ENCODE data around the gene CALCOCO1. TPM values are rescaled to one million over a fixed set of nuclear protein-coding genes. Genes with fewer than 3 reads are reported as not detected.

The CALCOCO1 gene
- total and polyA plus RNA-seq, 3 donors from 2014 or later, result 120 to 167 (median 121) TPM

GRCh38 chr12:53729644-53730043 is 2.4 kb upstream of the CALCOCO1 start:
- no peak overlapping the region for H3K27ac ChIP-seq
- peaks cover 14% of the 10 kb centered on the region for H3K4me1 ChIP-seq
- no peak for DNase-seq
- H3K27me3 ChIP-seq, result no peaks in the 10 kb centered on the region
- no peaks in the 10 kb centered on the region for H3K9me3 ChIP-seq
- TF ChIP-seq POLR2A (IDR thresholded peaks at IDR 0.05), result no peak
- TF ChIP-seq, protein P1, sequence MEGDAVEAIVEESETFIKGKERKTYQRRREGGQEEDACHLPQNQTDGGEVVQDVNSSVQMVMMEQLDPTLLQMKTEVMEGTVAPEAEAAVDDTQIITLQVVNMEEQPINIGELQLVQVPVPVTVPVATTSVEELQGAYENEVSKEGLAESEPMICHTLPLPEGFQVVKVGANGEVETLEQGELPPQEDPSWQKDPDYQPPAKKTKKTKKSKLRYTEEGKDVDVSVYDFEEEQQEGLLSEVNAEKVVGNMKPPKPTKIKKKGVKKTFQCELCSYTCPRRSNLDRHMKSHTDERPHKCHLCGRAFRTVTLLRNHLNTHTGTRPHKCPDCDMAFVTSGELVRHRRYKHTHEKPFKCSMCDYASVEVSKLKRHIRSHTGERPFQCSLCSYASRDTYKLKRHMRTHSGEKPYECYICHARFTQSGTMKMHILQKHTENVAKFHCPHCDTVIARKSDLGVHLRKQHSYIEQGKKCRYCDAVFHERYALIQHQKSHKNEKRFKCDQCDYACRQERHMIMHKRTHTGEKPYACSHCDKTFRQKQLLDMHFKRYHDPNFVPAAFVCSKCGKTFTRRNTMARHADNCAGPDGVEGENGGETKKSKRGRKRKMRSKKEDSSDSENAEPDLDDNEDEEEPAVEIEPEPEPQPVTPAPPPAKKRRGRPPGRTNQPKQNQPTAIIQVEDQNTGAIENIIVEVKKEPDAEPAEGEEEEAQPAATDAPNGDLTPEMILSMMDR (IDR thresholded peaks at IDR 0.05), result no peak
- intact Hi-C loops (cut with DNase I; ENCODE audit: low total_unique reads), result no loop called here
- no peak overlapping the region for H3K4me3 ChIP-seq
- H3K36me3 ChIP-seq (ENCODE audit: low read depth, missing control alignments), result no peaks in the 10 kb centered on the region

GRCh38 chr12:53728206-53728605 is 954 bp upstream of the CALCOCO1 start:
- no peaks in the 10 kb centered on the region for H3K9me3 ChIP-seq
- DNase-seq, result no peak
- TF ChIP-seq, protein P1 (IDR thresholded peaks at IDR 0.05), result no peak
- TF ChIP-seq POLR2A (IDR thresholded peaks at IDR 0.05), result no peak
- peak overlapping the region; percentile 88 to 93 for H3K4me3 ChIP-seq
- no peaks in the 10 kb centered on the region for H3K36me3 ChIP-seq (ENCODE audit: low read depth, missing control alignments)
- H3K4me1 ChIP-seq, result peaks cover 14% of the 10 kb centered on the region
- WGBS, 2 donors, result 42 to 48% methylated on average over 7 of the region's 7 CpGs
- intact Hi-C loops (cut with DNase I; ENCODE audit: low total_unique reads), result no loop called here
- peak overlapping the region; percentile 8 to 56 for H3K27ac ChIP-seq
- no peaks in the 10 kb centered on the region for H3K27me3 ChIP-seq

DNA sequence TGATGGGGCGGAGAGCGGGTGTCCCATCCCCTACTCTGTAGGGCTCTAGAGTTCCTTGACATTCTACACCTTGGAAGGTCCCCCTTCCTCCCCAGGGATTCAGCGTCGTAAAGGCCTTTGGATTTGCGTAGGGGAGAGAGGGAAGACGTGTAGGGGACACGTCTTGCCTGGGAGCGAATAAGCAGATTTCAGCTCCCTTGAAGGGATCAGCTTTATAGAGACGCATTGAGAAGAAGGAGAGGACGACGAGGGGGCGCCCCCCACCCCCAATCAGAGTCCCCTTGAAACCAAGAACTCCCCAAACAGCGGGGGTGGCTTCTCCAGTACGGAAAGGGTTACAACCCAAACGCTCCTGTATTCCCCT is 324 bp downstream of the CALCOCO1 start:
- H3K4me1 ChIP-seq, result peaks cover 14% of the 10 kb centered on the region
- no peaks in the 10 kb centered on the region for H3K27me3 ChIP-seq
- 0% methylated on average over 12 to 15 of the region's 15 CpGs for WGBS, 2 donors
- no peaks in the 10 kb centered on the region for H3K9me3 ChIP-seq
- intact Hi-C loops (cut with DNase I; ENCODE audit: low total_unique reads), result no loop called here
- peak overlapping the region; percentile 65 to 73 for H3K27ac ChIP-seq
- H3K36me3 ChIP-seq (ENCODE audit: low read depth, missing control alignments), result no peaks in the 10 kb centered on the region
- TF ChIP-seq POLR2A (IDR thresholded peaks at IDR 0.05), result no peak
- TF ChIP-seq, protein P1 (IDR thresholded peaks at IDR 0.05), result no peak
- DNase-seq, result no peak
- H3K4me3 ChIP-seq, result peak overlapping the region; percentile 88 to 93

GRCh38 chr12:53726341-53726740 is 911 bp downstream of the CALCOCO1 start:
- Histone ChIP-seq H3K27me3 (no peaks in the 10 kb centered on the region), H3K36me3 (ENCODE audit: low read depth, missing control alignments) (no peaks in the 10 kb centered on the region), H3K4me3 (peak overlapping the region; percentile 88 to 93), H3K9me3 (no peaks in the 10 kb centered on the region), H3K4me1 (peaks cover 14% of the 10 kb centered on the region), H3K27ac (no peak overlapping the region)
- 13 to 25% methylated on average over 2 of the region's 2 CpGs for WGBS, 2 donors
- TF ChIP-seq POLR2A (IDR thresholded peaks at IDR 0.05), result no peak
- TF ChIP-seq, protein P1 (IDR thresholded peaks at IDR 0.05), result no peak
- intact Hi-C loops (cut with DNase I; ENCODE audit: low total_unique reads), result no loop called here
- DNase-seq, result no peak

DNA sequence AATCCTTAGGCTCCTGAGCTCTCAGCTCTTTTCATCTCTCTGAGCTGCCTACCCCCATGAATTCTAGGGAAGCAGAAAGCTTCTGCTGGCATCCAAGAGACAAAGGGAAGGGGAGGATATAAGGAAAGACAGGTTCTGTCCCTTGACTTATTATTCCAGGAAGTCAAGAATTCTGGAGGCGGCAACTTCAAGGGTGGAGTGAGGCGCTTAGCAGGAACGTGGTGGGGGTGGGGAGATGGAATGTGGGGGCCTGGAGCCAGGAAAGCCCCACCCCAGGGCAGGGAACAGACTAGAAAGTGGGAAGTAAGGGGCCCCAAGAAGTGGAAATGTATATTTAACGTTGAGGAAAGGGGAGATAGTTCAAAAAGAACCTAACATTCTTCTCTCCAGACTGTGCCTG is 1.4 kb downstream of the CALCOCO1 start:
- TF ChIP-seq POLR2A (IDR thresholded peaks at IDR 0.05), result no peak
- TF ChIP-seq, protein P1 (IDR thresholded peaks at IDR 0.05), result no peak
- Histone ChIP-seq H3K4me1 (peaks cover 14% of the 10 kb centered on the region), H3K9me3 (no peaks in the 10 kb centered on the region), H3K36me3 (ENCODE audit: low read depth, missing control alignments) (no peaks in the 10 kb centered on the region), H3K27me3 (no peaks in the 10 kb centered on the region), H3K4me3 (no peak overlapping the region), H3K27ac (no peak overlapping the region)
- no peak for DNase-seq
- intact Hi-C loops (cut with DNase I; ENCODE audit: low total_unique reads), result no loop called here
- 39 to 48% methylated on average over 4 of the region's 4 CpGs for WGBS, 2 donors
